Upper lobe of left lung (tissue), 4 donors: ENCODE data around the gene ABCC2.

ENCODE experiments used
- CTCF ChIP-seq, 6 experiments: fragments of 450-650 bp in 4 of 6; fragments of 200-600 bp in 2 of 6; sonication (generic) in 2 of 6; IDR thresholded peaks; one replicate each; pipeline ENCODE4 v1.5.1; 2016 to 2019; ENCODE audit warnings: antibody characterized with exemption in 6 of 6
- EP300 ChIP-seq, 4 donors: sonication (generic); formaldehyde crosslinking; IDR thresholded peaks; one replicate each; pipeline ENCODE4 v1.5.1; 2017; ENCODE audit warnings: antibody characterized with exemption in 4 of 4, control low read depth in 2 of 4
- POLR2A ChIP-seq, 4 donors: fragments of 450-650 bp; IDR thresholded peaks; one replicate each; pipeline ENCODE4 v1.5.1; 2016 to 2017; ENCODE audit warnings: antibody characterized with exemption in 4 of 4, mild to moderate bottlenecking in 2 of 4
- POLR2AphosphoS5 ChIP-seq, 2 donors: sonication (generic); formaldehyde crosslinking; IDR thresholded peaks; one replicate each; pipeline ENCODE4 v1.5.1; 2017; ENCODE audit warnings: antibody characterized with exemption in 2 of 2

- TF ChIP-seq CTCF (IDR thresholded peaks at IDR 0.05) (no peak), EP300 (IDR thresholded peaks at IDR 0.05) (no peak), POLR2A (IDR thresholded peaks at IDR 0.05) (no peak), POLR2AphosphoS5 (IDR thresholded peaks at IDR 0.05) (no peak)
Measured at GRCh38 chr10:99791831-99792230, 9.4 kb downstream of the ABCC2 start.
